DOHH2 (cell line): Measurements from ENCODE around the gene PAPOLG.

Experiments
- H3F3A ChIP-seq: fragments of 200-600 bp; sonication (generic), shearing (Covaris generic); 2 replicates; pipeline ENCODE4 v1.6.0; 2016; ENCODE audit warnings: antibody characterized with exemption, mild to moderate bottlenecking; ENCODE audit not compliant: control insufficient read depth, insufficient read depth
- H3K27ac ChIP-seq: fragments of 200-600 bp; sonication (generic); 2 replicates; pipeline ENCODE4 v1.5.1; 2014; ENCODE audit warnings: low read depth, mild to moderate bottlenecking, low read length, moderate library complexity
- H3K27me3 ChIP-seq: fragments of 200-600 bp; sonication (generic); 2 replicates; pipeline ENCODE4 v1.6.1; 2014; ENCODE audit warnings: mild to moderate bottlenecking, low read length, mixed read lengths; ENCODE audit not compliant: control insufficient read depth
- H3K36me3 ChIP-seq: fragments of 200-600 bp; sonication (generic); 2 replicates; pipeline ENCODE4 v1.6.1; 2014; ENCODE audit warnings: mild to moderate bottlenecking, low read length, moderate library complexity, mixed read lengths; ENCODE audit not compliant: control insufficient read depth
- H3K4me1 ChIP-seq: fragments of 200-600 bp; sonication (generic); 2 replicates; pipeline ENCODE4 v1.6.1; 2014; ENCODE audit warnings: mild to moderate bottlenecking, low read length, mixed read lengths; ENCODE audit not compliant: control insufficient read depth
- H3K4me2 ChIP-seq: fragments of 200-600 bp; sonication (generic); 2 replicates; pipeline ENCODE4 v1.6.0; 2014; ENCODE audit warnings: mild to moderate bottlenecking, low read length, moderate library complexity
- H3K4me3 ChIP-seq: fragments of 200-600 bp; sonication (generic); 2 replicates; pipeline ENCODE4 v1.5.1; 2014; ENCODE audit warnings: mild to moderate bottlenecking, low read length, mixed read lengths
- H3K79me2 ChIP-seq: fragments of 200-600 bp; sonication (generic); 2 replicates; pipeline ENCODE4 v1.6.1; 2014; ENCODE audit warnings: mild to moderate bottlenecking, low read length, mixed read lengths; ENCODE audit not compliant: control insufficient read depth
- H3K9me2 ChIP-seq: fragments of 200-600 bp; sonication (generic); replicated peaks from 2 replicates; pipeline ENCODE4 v1.6.1; 2014; ENCODE audit warnings: mild to moderate bottlenecking, low read length, mixed read lengths; ENCODE audit not compliant: control insufficient read depth
- H3K9me3 ChIP-seq: fragments of 200-600 bp; sonication (generic); 2 replicates; pipeline ENCODE4 v1.6.1; 2014; ENCODE audit warnings: antibody characterized with exemption, low read length, mixed read lengths; ENCODE audit not compliant: control insufficient read depth, insufficient read depth
- H4K20me1 ChIP-seq: fragments of 200-600 bp; sonication (generic); 2 replicates; pipeline ENCODE4 v1.6.0; 2014; ENCODE audit warnings: low read depth, mild to moderate bottlenecking, antibody characterized with exemption, low read length, moderate library complexity; ENCODE audit not compliant: control insufficient read depth, insufficient read depth
- CTCF ChIP-seq: fragments of 200-600 bp; sonication (generic); IDR thresholded peaks from one replicate; pipeline ENCODE4 v1.5.1; 2014; ENCODE audit warnings: antibody characterized with exemption, mild to moderate bottlenecking, low read depth, low read length; ENCODE audit not compliant: poor library complexity, severe bottlenecking
- EZH2phosphoT487 ChIP-seq: fragments of 200-600 bp; sonication (generic); IDR thresholded peaks from 2 replicates; pipeline ENCODE4 v1.6.1; 2017; ENCODE audit warnings: borderline replicate concordance, mild to moderate bottlenecking, antibody characterized with exemption, low read length, moderate library complexity, mixed read lengths

Gene PAPOLG

GRCh38 chr2:60844105-60844504 lies 88.0 kb downstream of the PAPOLG start:
- Histone ChIP-seq H3K9me2 (no peaks in the 10 kb centered on the region), H4K20me1 (no peaks in the 10 kb centered on the region), H3F3A (peaks cover 40% of the 10 kb centered on the region), H3K27me3 (no peaks in the 10 kb centered on the region), H3K36me3 (peaks cover 3% of the 10 kb centered on the region; the same call in 1 of the 2 replicates), H3K4me3 (peak overlapping the region; percentile 71), H3K9me3 (no peaks in the 10 kb centered on the region), H3K27ac (peak overlapping the region; percentile 95), H3K79me2 (peaks cover 13% of the 10 kb centered on the region), H3K4me2 (peak overlapping the region; percentile 74), H3K4me1 (peaks cover 76% of the 10 kb centered on the region)
- TF ChIP-seq CTCF (no peak), EZH2phosphoT487 (no peak)

GRCh38 chr2:60847854-60848253 lies 91.8 kb downstream of the PAPOLG start:
- H3K4me2 ChIP-seq, result no peak overlapping the region

More at GRCh38 chr2:60847854-60848253, 91.8 kb downstream of the PAPOLG start:
- TF ChIP-seq EZH2phosphoT487 (no peak), CTCF (no peak)
- Histone ChIP-seq H4K20me1 (no peaks in the 10 kb centered on the region), H3F3A (peaks cover 10% of the 10 kb centered on the region), H3K27me3 (no peaks in the 10 kb centered on the region), H3K4me1 (peaks cover 56% of the 10 kb centered on the region), H3K27ac (no peak overlapping the region), H3K4me3 (no peak overlapping the region), H3K9me3 (no peaks in the 10 kb centered on the region), H3K79me2 (peaks cover 6% of the 10 kb centered on the region), H3K36me3 (no peaks in the 10 kb centered on the region), H3K9me2 (no peaks in the 10 kb centered on the region)
